ENCODE measurements around the gene GIPC1.

The GIPC1 gene

GRCh38 chr19:14450876-14451275 is 45.1 kb downstream of the GIPC1 start:
- no peak for DNase-seq (ENCODE audit: low read depth in 2 of 2)
- no peak for TF ChIP-seq CTCF (IDR thresholded peaks at IDR 0.05; ENCODE audit: low read depth, low read length)
- no peak overlapping the region for H3K4me3 ChIP-seq (replicated peaks in 1 of 2; ENCODE audit: low read depth in 2 of 2, low read length in 2 of 2)

DNA sequence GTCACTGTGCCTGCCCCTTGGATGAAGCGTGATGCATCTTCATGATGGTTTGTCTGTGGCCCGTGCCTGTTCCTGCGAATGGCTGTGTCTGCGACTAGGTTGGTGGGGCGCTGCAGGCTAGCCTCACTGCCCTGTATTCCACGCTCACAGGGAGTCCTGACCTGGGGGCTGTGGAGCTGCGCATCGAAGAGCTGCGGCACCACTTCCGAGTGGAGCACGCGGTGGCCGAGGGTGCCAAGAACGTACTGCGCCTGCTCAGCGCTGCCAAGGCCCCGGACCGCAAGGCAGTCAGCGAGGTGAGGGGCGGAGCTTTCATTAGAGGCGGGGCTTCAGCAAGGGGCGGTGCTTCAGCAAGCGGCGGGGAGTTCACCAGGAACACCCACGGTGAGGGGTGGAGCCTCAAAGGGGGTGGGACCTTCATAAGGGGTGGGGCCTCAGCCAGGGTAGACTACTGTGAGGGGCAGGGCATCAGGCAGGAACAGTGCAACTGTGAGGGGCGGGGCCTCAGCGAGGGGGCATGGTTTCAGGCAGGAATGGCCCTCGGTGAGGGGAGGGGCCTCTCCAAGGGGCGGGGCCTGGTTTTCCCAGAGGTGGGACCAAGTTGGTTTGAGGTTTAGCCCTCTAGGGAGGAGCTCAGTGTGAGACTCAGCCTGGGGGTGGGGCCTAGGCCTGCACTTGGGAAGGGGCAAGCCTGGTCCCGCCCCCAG is 45.6 kb downstream of the GIPC1 start:
- TF ChIP-seq CTCF (IDR thresholded peaks at IDR 0.05; ENCODE audit: low read depth, low read length) = no peak
- no peak overlapping the region for H3K4me3 ChIP-seq (replicated peaks in 1 of 2; ENCODE audit: low read depth in 2 of 2, low read length in 2 of 2)
- DNase-seq (ENCODE audit: low read depth in 2 of 2) = peak; percentile 28 to 54

DNA sequence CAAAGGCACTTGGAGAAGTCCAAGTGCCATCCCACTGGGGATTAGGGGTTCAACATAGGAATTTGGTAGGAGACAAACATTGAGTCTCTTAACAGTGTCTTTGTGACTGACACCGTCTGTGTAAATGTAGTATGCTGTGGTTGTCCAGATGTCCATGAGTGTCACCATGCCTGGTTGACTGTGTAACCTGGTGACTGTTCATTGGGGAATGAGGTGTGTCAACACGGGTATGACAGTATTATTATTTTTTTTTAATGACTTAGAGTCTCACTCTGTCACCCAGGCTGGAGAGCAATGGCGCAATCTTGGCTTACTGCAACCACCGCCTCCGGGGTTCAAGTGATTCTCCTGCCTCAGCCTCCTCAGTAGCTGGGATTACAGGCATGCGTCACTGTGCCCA is 46.6 kb downstream of the GIPC1 start:
- no peak overlapping the region for H3K4me3 ChIP-seq (replicated peaks in 1 of 2; ENCODE audit: low read depth in 2 of 2, low read length in 2 of 2)
- DNase-seq (ENCODE audit: low read depth in 2 of 2) = no peak
- no peak for TF ChIP-seq CTCF (IDR thresholded peaks at IDR 0.05; ENCODE audit: low read depth, low read length)

DNA sequence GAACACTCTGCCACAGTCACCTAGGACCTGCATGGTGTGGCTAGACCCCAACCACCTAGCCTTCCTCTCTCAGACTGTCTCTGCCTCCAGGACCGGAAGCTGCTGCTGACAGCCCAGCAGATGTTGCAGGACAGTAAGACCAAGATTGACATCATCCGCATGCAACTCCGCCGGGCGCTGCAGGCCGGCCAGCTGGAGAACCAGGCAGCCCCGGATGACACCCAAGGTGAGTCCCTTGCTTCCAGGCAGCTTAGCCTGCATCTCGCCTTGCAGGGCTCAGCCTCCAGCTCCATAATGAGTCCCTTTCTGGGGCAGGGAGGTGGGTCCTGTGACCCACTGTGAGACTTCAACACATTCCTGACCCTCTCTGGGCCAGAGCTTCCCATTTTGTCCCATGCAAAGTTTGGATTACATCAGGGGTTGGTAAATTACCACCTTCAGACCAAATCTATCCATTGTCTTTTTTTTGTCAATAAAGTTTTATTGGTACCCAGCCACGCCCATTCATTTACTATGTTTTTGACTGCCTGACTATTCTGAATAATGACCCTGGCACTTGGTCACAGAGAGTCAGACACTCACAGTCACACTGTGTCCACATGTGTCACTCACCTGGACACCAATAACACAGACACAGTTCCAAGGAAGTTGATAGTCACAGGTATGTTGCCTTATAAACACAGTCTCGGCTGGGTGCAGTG is 49.4 kb downstream of the GIPC1 start:
- no peak for TF ChIP-seq CTCF (IDR thresholded peaks at IDR 0.05; ENCODE audit: low read depth, low read length)
- DNase-seq (ENCODE audit: low read depth in 2 of 2) = no peak
- no peak overlapping the region for H3K4me3 ChIP-seq (replicated peaks in 1 of 2; ENCODE audit: low read depth in 2 of 2, low read length in 2 of 2)

GRCh38 chr19:14443632-14444216 is 52.2 kb downstream of the GIPC1 start:
- DNase-seq (ENCODE audit: low read depth in 2 of 2) = no peak
- no peak overlapping the region for H3K4me3 ChIP-seq (replicated peaks in 1 of 2; ENCODE audit: low read depth in 2 of 2, low read length in 2 of 2)
- no peak for TF ChIP-seq CTCF (IDR thresholded peaks at IDR 0.05; ENCODE audit: low read depth, low read length)

DNA sequence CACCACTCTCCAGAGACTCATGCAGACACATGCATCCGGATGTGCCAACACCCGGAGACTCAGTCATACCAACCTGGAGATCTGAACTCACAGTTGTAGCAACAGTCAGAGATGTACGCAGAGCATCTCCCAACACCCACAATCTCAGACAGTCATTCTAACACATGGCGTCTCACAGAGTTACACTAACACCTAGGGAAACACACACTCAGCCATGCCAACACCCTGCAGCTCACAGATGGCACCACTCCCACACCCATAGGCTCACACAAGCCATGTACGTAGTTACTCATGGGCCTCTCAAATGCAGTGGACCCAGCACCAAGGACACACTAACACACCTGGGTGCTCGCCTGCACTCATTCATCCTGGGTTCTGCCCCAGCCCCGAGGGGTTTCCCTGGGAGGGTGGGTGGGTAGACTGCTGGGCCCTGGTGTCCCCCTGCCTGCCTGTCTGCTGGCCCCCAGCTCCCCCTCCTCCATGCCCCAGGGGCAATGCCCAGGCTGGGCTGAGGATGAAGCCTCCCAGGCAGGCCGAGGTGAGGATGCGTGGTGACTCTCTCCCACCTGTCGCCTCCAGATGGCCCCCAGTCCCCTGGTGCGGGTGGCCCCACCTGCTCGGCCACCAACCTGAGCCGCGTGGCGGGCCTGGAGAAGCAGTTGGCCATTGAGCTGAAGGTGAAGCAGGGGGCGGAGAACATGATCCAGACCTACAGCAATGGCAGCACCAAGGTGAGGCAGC is 52.9 kb downstream of the GIPC1 start:
- TF ChIP-seq CTCF (IDR thresholded peaks at IDR 0.05; ENCODE audit: low read depth, low read length) = no peak
- no peak overlapping the region for H3K4me3 ChIP-seq (replicated peaks in 1 of 2; ENCODE audit: low read depth in 2 of 2, low read length in 2 of 2)
- DNase-seq (ENCODE audit: low read depth in 2 of 2) = no peak

Data from cardiac fibroblast (primary cell).